Measurements from ENCODE around the gene NABP1.

NABP1 gene

GRCh38 chr2:191710411-191710900, 32.5 kb downstream of the NABP1 start:
- no peak for DNase-seq (ENCODE audit: low read depth)

- no peak for DNase-seq (ENCODE audit: low read depth)
Measured at GRCh38 chr2:191711621-191712020, 33.7 kb downstream of the NABP1 start.

GRCh38 chr2:191713837-191714236, 35.9 kb downstream of the NABP1 start:
- DNase-seq (ENCODE audit: low read depth) = no peak

DNA sequence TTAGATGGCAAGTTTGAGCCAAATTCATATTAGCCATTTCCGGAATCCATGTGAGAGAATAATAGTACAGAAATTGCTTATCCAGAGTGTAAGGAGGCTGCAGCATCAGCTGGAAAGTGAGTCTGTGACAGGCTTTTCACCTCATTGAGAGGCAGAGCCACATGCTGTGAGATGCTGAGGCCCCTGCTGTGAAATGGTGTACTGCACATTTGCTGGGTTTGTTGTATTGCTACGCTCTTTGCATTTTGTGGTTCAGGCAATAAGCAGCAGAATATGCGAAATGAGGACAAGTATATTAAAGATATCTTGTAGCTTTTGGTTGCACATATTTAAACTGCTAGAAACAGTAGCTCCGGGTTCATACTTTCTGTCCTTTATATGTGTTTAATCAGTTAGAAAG, 37.0 kb downstream of the NABP1 start:
- DNase-seq (ENCODE audit: low read depth) = no peak

- no peak for DNase-seq (ENCODE audit: low read depth)
Measured at GRCh38 chr2:191715471-191715870, 37.5 kb downstream of the NABP1 start.

GRCh38 chr2:191719261-191719660, 41.3 kb downstream of the NABP1 start:
- DNase-seq (ENCODE audit: low read depth) = no peak

DNA sequence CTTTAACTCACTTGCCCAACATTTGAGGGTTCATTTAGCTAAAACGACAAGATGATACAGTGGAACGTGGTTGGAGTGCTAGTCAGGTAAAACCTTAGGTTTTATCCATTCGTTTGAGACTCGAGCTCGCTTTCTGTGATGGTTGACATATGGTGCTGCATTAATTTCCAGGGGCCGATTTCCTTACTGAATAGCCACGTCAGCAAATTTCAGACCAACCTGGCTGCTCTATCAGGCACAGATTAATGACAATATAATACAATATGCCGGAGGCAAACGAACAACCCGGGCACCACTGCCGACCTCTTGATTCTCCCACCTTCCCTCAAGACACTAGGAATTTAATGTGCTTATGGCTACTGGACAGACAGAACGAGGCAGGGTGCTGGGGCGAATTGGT, 42.0 kb downstream of the NABP1 start:
- no peak for DNase-seq (ENCODE audit: low read depth)

- no peak for DNase-seq (ENCODE audit: low read depth)
Measured at GRCh38 chr2:191721331-191721730, 43.4 kb downstream of the NABP1 start.

DNA sequence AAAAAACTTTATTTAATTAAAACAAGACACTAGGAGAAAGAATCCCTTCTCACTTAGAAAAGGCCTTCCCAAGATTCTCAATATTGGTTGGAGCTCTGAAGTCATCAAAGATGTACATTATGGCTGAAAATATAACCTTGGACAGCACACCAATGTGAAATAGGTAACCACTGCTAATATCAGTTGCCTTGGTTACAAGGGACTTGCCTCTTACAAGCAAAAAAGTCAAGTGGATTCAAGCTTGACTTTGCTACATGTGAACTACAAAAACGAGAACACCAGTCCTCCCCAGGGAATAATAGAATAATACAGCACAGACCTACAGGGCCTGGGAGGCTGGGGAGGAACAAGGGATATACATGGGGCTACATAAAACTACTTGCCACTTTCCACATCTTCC, 46.1 kb downstream of the NABP1 start:
- DNase-seq (ENCODE audit: low read depth) = no peak

GRCh38 chr2:191728750-191729624, 51.1 kb downstream of the NABP1 start:
- no peak for DNase-seq (ENCODE audit: low read depth)

GRCh38 chr2:191730263-191730662, 52.3 kb downstream of the NABP1 start:
- DNase-seq (ENCODE audit: low read depth) = no peak
